Breast epithelium (tissue), 4 donors: ENCODE measurements around the gene CHST8. TPM values are rescaled to one million over a fixed set of nuclear protein-coding genes. Genes with fewer than 3 reads are reported as not detected.

Source experiments
- DNase-seq, 2 donors: peaks; one replicate each; pipeline ENCODE4 v3.0.0-alpha.2; 2019; ENCODE audit warnings: low spot score in 2 of 2
- H3K27ac ChIP-seq, 2 donors: fragments of 200-600 bp; sonication (generic) in 1 of 2; one replicate each; pipeline ENCODE4 v1.5.1; 2016 to 2019; ENCODE audit warnings: mild to moderate bottlenecking in 1 of 2
- H3K27me3 ChIP-seq, 2 donors: fragments of 200-600 bp; sonication (generic) in 1 of 2; one replicate each; pipeline versions ENCODE4 v1.5.1 to v1.6.0; 2017 to 2019; ENCODE audit warnings: control low read depth in 1 of 2, mild to moderate bottlenecking in 1 of 2
- H3K36me3 ChIP-seq: fragments of 200-600 bp; one replicate; pipeline ENCODE4 v1.5.1; 2019
- H3K4me1 ChIP-seq, 2 donors: fragments of 200-600 bp; sonication (generic); one replicate each; pipeline ENCODE4 v1.5.1; 2016 to 2019; ENCODE audit warnings: control low read depth in 1 of 2
- H3K4me3 ChIP-seq, 3 donors: fragments of 200-600 bp; sonication (generic); 1 replicate in 2 of 3; 2 replicates in 1 of 3; pipeline ENCODE4 v1.5.1; 2016 to 2019; ENCODE audit warnings: mild to moderate bottlenecking in 3 of 3, moderate library complexity in 2 of 3
- H3K9me3 ChIP-seq, 2 donors: fragments of 200-600 bp; sonication (generic) in 1 of 2; one replicate each; pipeline ENCODE4 v1.5.1; 2016 to 2019; ENCODE audit warnings: control low read depth in 1 of 2
- CTCF ChIP-seq, 3 donors: fragments of 450-650 bp; IDR thresholded peaks; one replicate each; pipeline ENCODE4 v1.5.1; 2016 to 2017; ENCODE audit warnings: antibody characterized with exemption in 3 of 3, mild to moderate bottlenecking in 3 of 3, moderate library complexity in 3 of 3
- POLR2A ChIP-seq: fragments of 450-650 bp; IDR thresholded peaks from one replicate; pipeline ENCODE4 v1.6.1; 2016; ENCODE audit warnings: antibody characterized with exemption, mild to moderate bottlenecking, moderate library complexity
- POLR2AphosphoS5 ChIP-seq, 3 donors: sonication (generic); formaldehyde crosslinking; IDR thresholded peaks; one replicate each; pipeline ENCODE4 v1.6.1; 2017; ENCODE audit warnings: antibody characterized with exemption in 3 of 3
- intact Hi-C: fragments of 100-400 bp; cut with DNase I; formaldehyde crosslinking; loops from one replicate; pipeline ENCODE4 v1.15.1; 2023; ENCODE audit warnings: low total_unique reads
- total RNA-seq, 3 donors: library from RNA; depleted of rRNA; stranded (reverse); fragments of >200 nt; gene quantifications; one replicate each; pipeline ENCODE4 v1.1.0, GENCODE V29; 2016

Gene CHST8
- total RNA-seq, 3 donors from 2014 or later = 0.16 to 14.1 (median 1.6) TPM

- H3K36me3 ChIP-seq = no peaks in the 10 kb centered on the region
- intact Hi-C loops = loop anchor here (5.0 to 10.0 kb wide), 2 partner anchors 225 to 322 kb away; no protein-coding TSS in a partner anchor
- peaks cover 0 to 45% of the 10 kb centered on the region in 2 donors for H3K27me3 ChIP-seq
- TF ChIP-seq POLR2A (no peak), CTCF (IDR thresholded peaks at IDR 0.05) (no peak), POLR2AphosphoS5 (IDR thresholded peaks at IDR 0.05) (no peak)
- no peak overlapping the region for H3K27ac ChIP-seq
- H3K4me3 ChIP-seq = no peak overlapping the region
- no peak for DNase-seq
- H3K9me3 ChIP-seq = no peaks in the 10 kb centered on the region
- no peaks in the 10 kb centered on the region for H3K4me1 ChIP-seq
Measured at GRCh38 chr19:33779849-33780248, 158.1 kb downstream of the CHST8 start.

DNA sequence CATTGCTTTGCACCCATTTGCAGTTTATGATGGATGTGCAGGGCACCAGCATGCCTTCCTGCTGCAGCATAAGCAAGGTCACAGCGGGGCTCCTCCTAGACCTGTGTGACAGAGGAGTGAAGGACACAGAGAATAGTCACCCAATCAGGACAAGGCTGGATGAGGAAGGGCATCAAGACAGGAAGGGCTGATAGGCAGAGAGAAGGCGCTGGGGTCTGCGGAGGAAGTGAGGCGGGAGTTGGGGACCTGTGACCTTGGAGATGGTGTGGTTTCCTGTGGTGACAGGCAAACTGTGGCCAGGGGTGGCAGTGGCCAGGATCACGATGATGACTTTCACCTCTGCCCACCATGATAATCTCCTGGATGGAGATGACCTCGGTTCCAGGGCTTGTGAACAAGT lies 158.5 kb downstream of the CHST8 start:
- Histone ChIP-seq H3K9me3 (no peaks in the 10 kb centered on the region), H3K36me3 (no peaks in the 10 kb centered on the region), H3K4me3 (no peak overlapping the region), H3K4me1 (no peaks in the 10 kb centered on the region), H3K27me3 (peaks cover 0 to 45% of the 10 kb centered on the region in 2 donors), H3K27ac (no peak overlapping the region)
- no peak for DNase-seq
- intact Hi-C loops = no loop called here
- no peak for TF ChIP-seq POLR2A
- no peak for TF ChIP-seq CTCF (IDR thresholded peaks at IDR 0.05)
- no peak for TF ChIP-seq POLR2AphosphoS5 (IDR thresholded peaks at IDR 0.05)

GRCh38 chr19:33780746-33781145 lies 159.0 kb downstream of the CHST8 start:
- Histone ChIP-seq H3K27me3 (peaks cover 0 to 45% of the 10 kb centered on the region in 2 donors), H3K4me3 (no peak overlapping the region), H3K4me1 (no peaks in the 10 kb centered on the region), H3K36me3 (no peaks in the 10 kb centered on the region), H3K27ac (no peak overlapping the region), H3K9me3 (no peaks in the 10 kb centered on the region)
- TF ChIP-seq POLR2A = no peak
- TF ChIP-seq POLR2AphosphoS5 (IDR thresholded peaks at IDR 0.05) = no peak
- no peak for TF ChIP-seq CTCF (IDR thresholded peaks at IDR 0.05)
- no peak for DNase-seq
- intact Hi-C loops = no loop called here

GRCh38 chr19:33781415-33781935 lies 159.7 kb downstream of the CHST8 start:
- intact Hi-C loops = no loop called here
- H3K4me1 ChIP-seq = no peaks in the 10 kb centered on the region
- H3K27me3 ChIP-seq = peaks cover 0 to 43% of the 10 kb centered on the region in 2 donors
- no peak overlapping the region for H3K4me3 ChIP-seq
- DNase-seq = no peak
- H3K36me3 ChIP-seq = no peaks in the 10 kb centered on the region
- no peak overlapping the region for H3K27ac ChIP-seq
- no peak for TF ChIP-seq POLR2A
- no peak for TF ChIP-seq POLR2AphosphoS5 (IDR thresholded peaks at IDR 0.05)
- TF ChIP-seq CTCF (IDR thresholded peaks at IDR 0.05) = no peak
- no peaks in the 10 kb centered on the region for H3K9me3 ChIP-seq

GRCh38 chr19:33781996-33782395 lies 160.2 kb downstream of the CHST8 start:
- no peaks in the 10 kb centered on the region for H3K36me3 ChIP-seq
- DNase-seq = no peak
- H3K27me3 ChIP-seq = peaks cover 0 to 44% of the 10 kb centered on the region in 2 donors
- no peak for TF ChIP-seq POLR2AphosphoS5 (IDR thresholded peaks at IDR 0.05)
- no peak for TF ChIP-seq CTCF (IDR thresholded peaks at IDR 0.05)
- no peak for TF ChIP-seq POLR2A
- no peaks in the 10 kb centered on the region for H3K9me3 ChIP-seq
- no peak overlapping the region for H3K4me3 ChIP-seq
- no peak overlapping the region for H3K27ac ChIP-seq
- no peaks in the 10 kb centered on the region for H3K4me1 ChIP-seq
- intact Hi-C loops = no loop called here
